Mucosa of descending colon (tissue), 3 donors: ENCODE results near the gene CTTNBP2. TPM values are rescaled to one million over a fixed set of nuclear protein-coding genes. Genes with fewer than 3 reads are reported as not detected.

Source experiments
- ATAC-seq: fragments of 200-7000 bp; cut with Tn5 transposase; one replicate; pipeline ENCODE4 v1.9.1; 2020; ENCODE audit warnings: mild to moderate bottlenecking, moderate library complexity
- DNase-seq, 3 donors: peaks; one replicate each; pipeline ENCODE4 v3.0.0-alpha.2; 2020
- H3K36me3 ChIP-seq: fragments of 200-600 bp; one replicate; pipeline ENCODE4 v1.8.0; 2021; ENCODE audit warnings: low read depth, mild to moderate bottlenecking
- H3K4me1 ChIP-seq: fragments of 200-600 bp; one replicate; pipeline ENCODE4 v1.8.0; 2021; ENCODE audit warnings: low read depth, mild to moderate bottlenecking
- H3K4me3 ChIP-seq: fragments of 200-600 bp; one replicate; pipeline ENCODE4 v1.8.0; 2021; ENCODE audit warnings: mild to moderate bottlenecking
- H3K9me3 ChIP-seq: fragments of 200-600 bp; one replicate; pipeline ENCODE4 v1.8.0; 2021; ENCODE audit warnings: mild to moderate bottlenecking
- CTCF ChIP-seq: fragments of 200-600 bp; IDR thresholded peaks from one replicate; pipeline ENCODE4 v1.8.0; 2022; ENCODE audit warnings: antibody characterized with exemption, mild to moderate bottlenecking
- intact Hi-C, 2 donors: fragments of 100-400 bp; cut with DNase I in 1 of 2; cut with micrococcal nuclease in 1 of 2; formaldehyde crosslinking; loops; one replicate each; pipeline versions ENCODE4 v1.11.0 to v1.11.1; 2022; cut with DNase I, micrococcal nuclease
- total RNA-seq, 3 donors: library from RNA; stranded (reverse); fragmentation: NEBNext Ultra II Directional in 2 of 3; extraction: Animal tissue kit (Norgen Biotek cat#: 25700) in 2 of 3; gene quantifications; one replicate each; pipeline versions ENCODE4 v1.2.1 to v1.2.4, GENCODE V29; 2021 to 2023
- donor health status: DM: no; HTN: no; CAD: no; lungs with moderate emphysema.
- donor health status: DM: no; HTN: no; CAD: no.
- donor health status: DM: no; HTN: yes; CAD: no.

Gene CTTNBP2
- total RNA-seq, 3 donors from 2014 or later: 3.9 to 8.3 (median 7.2) TPM

GRCh38 chr7:117771756-117772155 lies 101.5 kb downstream of the CTTNBP2 start:
- intact Hi-C loops: no loop called here
- H3K36me3 ChIP-seq: no peaks in the 10 kb centered on the region
- H3K9me3 ChIP-seq: no peaks in the 10 kb centered on the region
- TF ChIP-seq CTCF: no peak
- H3K4me3 ChIP-seq: no peak overlapping the region
- ATAC-seq (no peak), DNase-seq (no peak)
- no peaks in the 10 kb centered on the region for H3K4me1 ChIP-seq

- no peak overlapping the region for H3K4me3 ChIP-seq
- H3K36me3 ChIP-seq: no peaks in the 10 kb centered on the region
- no peaks in the 10 kb centered on the region for H3K9me3 ChIP-seq
- no peaks in the 10 kb centered on the region for H3K4me1 ChIP-seq
- intact Hi-C loops: no loop called here
- TF ChIP-seq CTCF: no peak
- DNase-seq (no peak), ATAC-seq (no peak)
Measured at GRCh38 chr7:117769085-117769484, 104.2 kb downstream of the CTTNBP2 start.

- no peaks in the 10 kb centered on the region for H3K36me3 ChIP-seq
- no peak for ATAC-seq
- intact Hi-C loops: no loop called here
- no peak for DNase-seq
- H3K9me3 ChIP-seq: no peaks in the 10 kb centered on the region
- no peak overlapping the region for H3K4me3 ChIP-seq
- no peak for TF ChIP-seq CTCF
- no peaks in the 10 kb centered on the region for H3K4me1 ChIP-seq
Measured at GRCh38 chr7:117767951-117768350, 105.3 kb downstream of the CTTNBP2 start.

- ATAC-seq (no peak), DNase-seq (no peak)
- H3K36me3 ChIP-seq: no peaks in the 10 kb centered on the region
- intact Hi-C loops: no loop called here
- H3K4me3 ChIP-seq: no peak overlapping the region
- no peaks in the 10 kb centered on the region for H3K4me1 ChIP-seq
- no peak for TF ChIP-seq CTCF
- H3K9me3 ChIP-seq: no peaks in the 10 kb centered on the region
Measured at GRCh38 chr7:117766913-117767312, 106.3 kb downstream of the CTTNBP2 start.

- Histone ChIP-seq H3K4me3 (no peak overlapping the region), H3K36me3 (no peaks in the 10 kb centered on the region), H3K9me3 (no peaks in the 10 kb centered on the region), H3K4me1 (no peaks in the 10 kb centered on the region)
- TF ChIP-seq CTCF: no peak
- ATAC-seq: no peak
- intact Hi-C loops: no loop called here
- DNase-seq: no peak
Measured at GRCh38 chr7:117764031-117764430, 109.2 kb downstream of the CTTNBP2 start.

- no peak for TF ChIP-seq CTCF
- ATAC-seq (no peak), DNase-seq (no peak)
- no peaks in the 10 kb centered on the region for H3K9me3 ChIP-seq
- no peak overlapping the region for H3K4me3 ChIP-seq
- H3K4me1 ChIP-seq: no peaks in the 10 kb centered on the region
- intact Hi-C loops: no loop called here
- no peaks in the 10 kb centered on the region for H3K36me3 ChIP-seq
Measured at GRCh38 chr7:117762055-117762454, 111.2 kb downstream of the CTTNBP2 start.
